ENCODE measurements around the gene ZNF3.
A peak's percentile ranks its signal among the peaks of the same experiment; 100 is the strongest.

ZNF3 gene

DNA sequence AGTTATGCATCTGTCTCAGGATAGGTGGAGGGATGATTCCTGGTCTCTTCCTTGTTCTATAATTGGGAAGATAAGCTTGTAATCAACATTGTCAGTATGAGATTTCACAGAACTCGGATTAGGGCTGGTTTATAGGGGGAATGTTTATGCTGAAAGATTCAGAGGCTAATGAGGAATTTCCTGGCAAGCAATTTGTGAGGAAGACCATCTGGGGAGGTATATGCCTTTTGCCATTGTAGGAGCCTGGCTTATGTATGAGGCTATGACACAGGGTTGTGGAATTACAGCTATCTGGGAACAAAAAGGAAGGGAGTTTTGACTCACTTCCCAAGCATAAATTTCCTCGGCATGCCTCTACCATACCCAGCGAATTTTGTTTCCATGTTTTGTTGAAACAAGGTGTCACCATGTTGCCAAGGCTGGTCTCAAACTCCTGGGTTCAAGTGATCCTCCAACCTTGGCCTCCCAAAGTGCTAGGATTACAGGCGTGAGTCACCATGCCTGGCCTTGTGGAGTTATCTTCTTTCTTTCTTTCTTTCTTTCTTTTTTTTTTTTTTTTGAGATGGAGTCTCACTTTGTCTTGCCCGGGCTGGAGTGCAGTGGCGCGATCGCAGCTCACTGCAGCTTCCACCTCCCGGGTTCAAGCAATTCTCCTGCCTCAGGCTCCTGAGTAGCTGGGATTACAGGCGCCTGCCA lies 5.7 kb upstream of the ZNF3 start:
- H3K4me3 ChIP-seq (ENCODE audit: low read depth, low read length), result no peak overlapping the region
- TF ChIP-seq CTCF (IDR thresholded peaks at IDR 0.05; ENCODE audit: low read depth, low read length), result no peak

- no peak overlapping the region for H3K4me3 ChIP-seq (ENCODE audit: low read depth, low read length)
- TF ChIP-seq CTCF (IDR thresholded peaks at IDR 0.05; ENCODE audit: low read depth, low read length), result no peak
Observed at GRCh38 chr7:100085515-100085914, 4.0 kb upstream of the ZNF3 start.

- H3K4me3 ChIP-seq (ENCODE audit: low read depth, low read length), result no peak overlapping the region
- TF ChIP-seq CTCF (IDR thresholded peaks at IDR 0.05; ENCODE audit: low read depth, low read length), result no peak
Observed at GRCh38 chr7:100082978-100083377, 1.5 kb upstream of the ZNF3 start.

- peak overlapping the region; percentile 84 for H3K4me3 ChIP-seq (ENCODE audit: low read depth, low read length)
- no peak for TF ChIP-seq CTCF (IDR thresholded peaks at IDR 0.05; ENCODE audit: low read depth, low read length)
Observed at GRCh38 chr7:100080907-100081534, 502 bp downstream of the ZNF3 start.

GRCh38 chr7:100079024-100079560 lies 2.4 kb downstream of the ZNF3 start:
- TF ChIP-seq CTCF (IDR thresholded peaks at IDR 0.05; ENCODE audit: low read depth, low read length), result no peak
- H3K4me3 ChIP-seq (ENCODE audit: low read depth, low read length), result no peak overlapping the region

- no peak for TF ChIP-seq CTCF (IDR thresholded peaks at IDR 0.05; ENCODE audit: low read depth, low read length)
- no peak overlapping the region for H3K4me3 ChIP-seq (ENCODE audit: low read depth, low read length)
Observed at GRCh38 chr7:100077205-100077604, 4.3 kb downstream of the ZNF3 start.

GRCh38 chr7:100075418-100075817 lies 6.1 kb downstream of the ZNF3 start:
- H3K4me3 ChIP-seq (ENCODE audit: low read depth, low read length), result no peak overlapping the region
- TF ChIP-seq CTCF (IDR thresholded peaks at IDR 0.05; ENCODE audit: low read depth, low read length), result no peak

Measured in WI38 (cell line).